HG03175 (cell line): ENCODE measurements around the gene VIPR2.

Experiments
- ATAC-seq: cut with Tn5 transposase; IDR thresholded peaks from one replicate; pipeline ENCODE4 v1.9.1; 2021; ENCODE audit warnings: mild to moderate bottlenecking, moderate library complexity; ENCODE audit not compliant: unreplicated experiment

VIPR2 gene

GRCh38 chr7:159121476-159121875 is 23.2 kb downstream of the VIPR2 start:
- no peak for ATAC-seq

DNA sequence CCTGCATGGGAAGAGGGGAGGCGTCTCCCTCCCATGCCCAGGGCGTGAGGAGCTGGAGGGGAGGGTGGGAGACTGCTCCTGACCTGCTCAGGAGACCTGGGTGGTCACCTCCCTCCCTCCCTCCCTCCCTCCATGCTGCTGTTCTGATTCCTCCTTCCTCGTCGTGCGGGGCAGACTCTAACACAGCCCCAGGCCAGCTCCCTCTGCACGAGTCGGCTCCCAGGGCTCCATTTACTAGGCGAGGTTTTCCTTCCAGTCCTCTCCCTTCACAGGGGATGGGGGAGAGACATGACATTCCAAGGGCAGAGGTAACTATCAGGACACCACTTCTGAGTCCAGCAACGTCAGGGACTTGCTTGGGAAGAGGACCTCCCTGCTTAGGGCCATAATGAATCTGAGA is 23.6 kb downstream of the VIPR2 start:
- ATAC-seq: no peak

DNA sequence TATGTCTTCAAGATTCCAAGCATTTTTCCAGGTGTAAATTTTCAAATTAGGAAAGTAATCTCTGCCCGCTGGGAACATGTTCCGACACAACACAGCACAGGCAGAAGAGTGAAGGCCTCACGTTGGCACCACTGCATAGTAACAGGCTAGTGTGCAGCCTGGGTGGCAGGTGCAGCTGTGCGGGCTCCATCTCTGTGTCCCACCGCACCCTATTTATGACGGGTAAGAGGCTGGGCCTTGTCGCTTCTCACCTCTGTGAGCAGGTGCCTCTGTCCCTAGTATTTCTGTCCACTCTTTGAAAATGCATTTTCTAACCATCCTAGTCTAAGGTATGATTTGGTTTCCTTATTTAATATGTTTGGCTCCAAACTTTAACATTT is 24.1 kb downstream of the VIPR2 start:
- ATAC-seq: no peak

GRCh38 chr7:159119851-159120539 is 24.7 kb downstream of the VIPR2 start:
- ATAC-seq: no peak

DNA sequence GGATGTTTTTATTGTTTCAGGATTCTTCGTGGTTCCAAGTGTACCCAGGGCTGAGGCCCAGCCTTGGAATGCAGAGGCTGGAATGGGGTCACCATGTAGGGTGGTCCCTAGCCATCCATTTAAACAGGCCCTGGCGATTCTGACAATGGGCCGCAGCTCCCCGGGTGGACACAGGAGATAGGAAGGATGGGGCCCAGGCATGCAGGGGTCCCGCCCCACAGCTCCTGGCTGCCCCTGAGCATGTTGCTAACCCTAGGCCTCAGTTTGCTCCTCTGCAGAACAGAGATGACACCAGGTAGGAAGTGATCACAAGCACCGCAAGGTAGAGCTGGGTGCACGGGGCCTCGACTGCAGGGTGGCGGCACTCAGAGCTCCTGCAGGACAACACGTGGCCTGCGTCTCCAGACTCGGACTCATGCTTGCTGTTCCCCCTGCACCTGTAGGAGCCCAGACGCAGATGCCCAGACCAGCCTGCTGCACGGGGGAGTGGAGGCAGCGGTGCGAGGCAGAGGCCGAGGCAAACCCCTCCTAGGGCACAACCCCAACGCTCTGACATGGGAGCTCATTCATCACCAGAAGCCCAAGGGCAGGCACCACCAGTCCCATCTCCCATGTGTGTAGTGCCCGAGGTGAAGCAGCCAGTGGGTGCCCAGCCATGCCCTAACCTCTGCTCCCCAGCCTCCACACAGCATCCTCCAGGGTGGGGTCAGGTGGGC is 25.5 kb downstream of the VIPR2 start:
- ATAC-seq: no peak

DNA sequence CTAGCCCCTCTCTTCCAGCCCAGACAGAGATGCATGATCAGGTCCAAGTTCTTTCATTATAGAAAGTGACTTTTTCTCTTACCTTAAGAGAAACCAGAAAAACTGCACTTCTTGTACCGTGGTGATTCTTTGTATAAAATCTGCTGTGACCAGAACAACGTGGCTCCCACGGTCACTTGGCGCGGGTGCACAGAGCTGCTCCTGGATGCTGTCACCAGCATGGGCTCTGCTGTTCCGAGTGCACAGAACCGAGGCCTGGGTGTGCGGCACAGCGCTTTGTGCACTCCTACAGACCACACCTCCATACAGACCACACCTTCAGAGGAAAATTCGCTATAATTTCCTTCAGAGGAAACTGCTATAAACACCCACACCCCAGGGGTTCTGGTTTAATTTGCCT is 26.0 kb downstream of the VIPR2 start:
- no peak for ATAC-seq

GRCh38 chr7:159118197-159118595 is 26.5 kb downstream of the VIPR2 start:
- no peak for ATAC-seq

DNA sequence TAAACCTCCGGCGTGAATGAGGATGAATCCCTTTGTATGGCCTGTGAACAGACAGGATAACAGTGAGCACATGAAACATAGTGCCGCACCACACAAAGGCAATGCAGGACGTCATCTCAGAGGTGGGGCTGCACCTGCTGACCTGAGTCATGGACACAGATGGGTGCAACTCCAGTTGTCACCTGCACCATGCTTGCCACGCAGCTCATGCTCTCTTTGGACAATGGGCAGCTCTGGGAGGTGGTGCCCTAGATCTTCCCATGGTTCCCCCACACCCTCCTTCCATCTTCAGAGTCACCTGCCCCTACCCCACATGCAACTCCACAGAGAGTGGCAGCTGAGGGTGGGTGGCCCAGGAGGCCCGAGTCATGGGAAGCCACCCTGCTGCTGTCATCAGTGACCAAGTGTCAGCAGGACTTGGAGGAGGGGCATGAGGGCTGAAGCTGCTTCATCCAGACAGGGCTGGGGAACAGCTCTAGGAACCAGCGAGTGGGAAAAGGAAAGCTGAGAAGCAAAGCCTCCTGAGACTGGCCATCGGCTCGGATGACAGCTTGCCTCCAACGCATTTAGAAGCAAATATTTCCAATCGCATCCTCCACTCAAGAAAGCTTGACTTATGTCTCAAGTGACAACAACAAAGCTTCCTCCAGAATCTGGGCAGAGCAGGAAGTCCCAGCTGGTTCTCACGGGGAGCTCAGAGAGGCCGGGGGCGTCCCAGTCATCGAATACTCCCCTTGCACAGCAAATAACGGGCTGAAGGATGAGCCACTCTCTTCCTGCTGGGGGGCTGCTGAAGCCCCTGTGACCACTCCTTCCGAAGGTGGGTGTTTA is 27.1 kb downstream of the VIPR2 start:
- ATAC-seq: no peak

DNA sequence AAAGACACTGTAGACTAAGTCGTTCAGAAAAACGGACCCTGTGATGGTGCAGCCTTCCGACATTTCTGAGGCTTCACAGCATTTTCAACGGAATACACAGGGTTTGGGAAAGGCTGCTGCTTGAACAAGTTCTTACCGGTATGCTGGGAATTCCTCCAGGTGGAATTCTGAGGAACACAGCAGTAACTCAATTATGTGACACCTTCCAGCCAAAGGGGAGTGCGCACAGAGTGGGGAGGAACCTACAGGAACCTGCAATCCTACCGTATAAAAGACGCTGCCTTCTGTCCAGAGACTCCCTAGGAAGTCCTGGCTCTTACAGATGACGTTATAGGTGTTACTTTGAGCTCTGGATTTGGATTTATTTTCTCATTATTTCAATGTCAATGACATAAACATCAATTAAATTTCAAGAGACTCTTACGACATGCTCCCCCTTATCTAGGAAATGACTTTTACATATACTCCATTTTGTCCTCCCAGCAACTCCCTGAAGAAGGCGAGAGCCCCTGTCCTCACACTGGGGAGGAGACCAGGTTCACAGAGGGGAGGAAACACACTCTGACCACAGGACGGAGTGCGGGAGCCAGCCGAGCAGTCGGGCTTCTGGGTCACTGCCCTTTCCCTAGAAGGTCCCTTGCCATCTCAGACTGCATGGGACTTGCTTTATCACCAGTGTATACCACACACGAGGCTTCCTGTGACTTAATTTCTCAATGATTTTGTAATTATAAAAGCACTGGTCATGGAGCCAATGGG is 27.9 kb downstream of the VIPR2 start:
- no peak for ATAC-seq

- ATAC-seq: no peak
Measured at GRCh38 chr7:159115601-159116501, 28.8 kb downstream of the VIPR2 start.

DNA sequence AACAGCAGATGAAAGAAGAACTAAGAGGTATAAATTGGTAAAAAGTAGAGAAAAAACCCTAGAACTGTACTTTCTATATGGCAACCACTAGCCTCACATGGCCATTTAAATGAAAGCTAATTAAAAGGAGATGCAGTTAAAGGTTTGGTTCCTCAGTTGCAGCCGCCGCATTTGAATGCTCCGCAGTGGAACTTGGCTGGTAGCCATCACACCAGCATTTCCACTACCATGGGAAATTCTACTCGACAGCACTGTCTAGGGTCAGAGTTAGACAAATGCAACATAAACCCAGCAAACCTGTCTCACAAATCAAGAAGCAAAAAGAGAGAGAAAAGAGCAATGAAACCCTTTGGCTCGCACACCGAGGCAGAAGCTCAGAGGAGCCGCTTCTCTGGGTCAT is 29.7 kb downstream of the VIPR2 start:
- no peak for ATAC-seq

DNA sequence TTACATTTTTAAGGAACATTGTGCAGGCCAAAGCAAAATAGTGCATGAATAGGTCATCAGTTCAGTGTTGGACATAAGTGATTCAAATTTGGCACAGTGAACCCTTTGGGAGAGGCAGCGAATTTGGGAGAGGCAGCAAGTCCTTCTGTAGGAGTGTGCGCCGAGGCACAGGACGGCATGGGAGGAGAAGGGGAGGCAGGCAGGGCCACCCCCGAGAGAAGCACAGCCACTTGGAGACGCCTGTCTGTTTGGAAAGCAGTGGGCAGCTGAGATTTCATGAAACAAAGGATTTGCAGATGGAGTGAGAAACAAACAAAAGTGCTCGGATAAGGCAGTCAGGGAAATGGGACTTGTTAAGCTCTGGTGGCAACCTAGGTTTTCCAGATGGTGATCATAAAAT is 30.6 kb downstream of the VIPR2 start:
- ATAC-seq: no peak

DNA sequence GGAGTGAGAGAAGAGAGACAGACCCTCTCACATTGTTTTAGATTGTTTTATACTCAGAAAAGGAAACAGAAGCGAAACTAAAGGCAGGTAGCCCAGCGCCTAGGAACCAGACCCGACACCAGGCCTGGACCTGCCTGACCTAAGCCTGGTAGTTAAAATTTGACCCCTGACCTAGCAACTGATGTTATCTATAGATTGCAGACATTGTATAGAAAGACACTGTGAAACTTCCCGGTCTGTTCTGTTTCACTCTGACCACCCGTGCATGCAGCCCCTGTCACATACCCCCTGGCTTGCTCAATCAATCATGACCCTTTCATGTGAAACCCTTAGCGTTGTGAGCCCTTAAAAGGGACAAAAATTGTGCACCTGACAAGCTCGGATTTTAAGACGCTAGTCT is 31.6 kb downstream of the VIPR2 start:
- no peak for ATAC-seq

DNA sequence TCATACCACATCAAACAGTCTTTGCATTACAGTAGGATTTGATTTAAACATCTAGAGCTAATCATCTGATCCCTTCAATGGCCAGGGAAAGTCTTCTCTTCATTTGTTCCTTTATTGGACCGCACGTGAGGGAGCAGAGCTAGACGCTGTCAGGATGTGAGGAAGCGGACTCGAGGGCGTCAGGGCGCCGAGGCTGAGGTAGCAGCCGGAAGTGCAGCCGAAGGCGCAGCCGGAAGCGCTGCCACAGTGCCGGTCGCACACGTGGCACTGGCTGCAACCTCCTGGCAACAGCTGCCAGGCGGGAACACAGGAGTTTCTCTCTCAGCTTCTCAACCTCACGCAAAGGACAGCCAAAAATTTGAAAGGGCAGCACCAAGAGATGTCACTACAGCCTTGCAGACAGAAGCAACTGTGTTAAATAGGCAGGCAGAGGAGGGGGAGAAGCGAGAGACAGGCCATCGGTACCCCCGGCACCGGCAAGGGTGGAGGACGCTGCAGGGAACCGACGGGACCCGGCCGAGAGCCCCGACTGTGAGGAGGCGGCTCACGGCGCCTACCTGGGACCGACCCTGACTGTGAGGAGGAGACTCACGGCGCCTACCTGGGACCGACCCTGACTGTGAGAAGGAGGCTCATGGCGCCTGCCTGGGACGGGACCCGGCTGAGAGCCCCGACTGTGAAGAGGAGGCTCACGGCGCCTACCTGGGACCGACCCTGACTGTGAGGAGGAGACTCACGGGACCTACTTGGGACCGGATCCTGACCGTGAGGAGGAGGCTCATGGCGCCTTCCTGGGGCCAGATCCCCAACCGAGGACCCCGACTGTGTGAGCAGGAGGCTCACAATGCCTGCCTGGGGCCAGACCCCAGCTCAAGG is 32.3 kb downstream of the VIPR2 start:
- no peak for ATAC-seq

GRCh38 chr7:159109653-159110035 is 35.0 kb downstream of the VIPR2 start:
- ATAC-seq: no peak

GRCh38 chr7:159108941-159109652 is 35.6 kb downstream of the VIPR2 start:
- ATAC-seq: no peak

- ATAC-seq: no peak
Measured at GRCh38 chr7:159108491-159108890, 36.2 kb downstream of the VIPR2 start.

GRCh38 chr7:159107161-159107892 is 37.3 kb downstream of the VIPR2 start:
- ATAC-seq: no peak
